ENCODE measurements around the gene RPP14.

Gene RPP14

GRCh38 chr3:58329150-58329921, 23.3 kb downstream of the RPP14 start:
- in situ Hi-C loops (cut with HindIII; ENCODE audit: low sequenced_read_pairs): no loop called here

GRCh38 chr3:58329922-58330413, 23.9 kb downstream of the RPP14 start:
- in situ Hi-C loops (cut with HindIII; ENCODE audit: low sequenced_read_pairs): no loop called here

GRCh38 chr3:58331593-58332152, 25.6 kb downstream of the RPP14 start:
- in situ Hi-C loops (cut with HindIII; ENCODE audit: low sequenced_read_pairs): no loop called here

GRCh38 chr3:58332575-58333188, 26.6 kb downstream of the RPP14 start, which contains the start of gene PXK:
TSS of gene PXK (plus strand) at chr3:58332892. CDS start at chr3:58332989, 97 bp downstream.
- in situ Hi-C loops (cut with HindIII; ENCODE audit: low sequenced_read_pairs): no loop called here

GRCh38 chr3:58333206-58334012, 27.4 kb downstream of the RPP14 start:
- in situ Hi-C loops (cut with HindIII; ENCODE audit: low sequenced_read_pairs): no loop called here

GRCh38 chr3:58334013-58334321, 27.9 kb downstream of the RPP14 start:
- in situ Hi-C loops (cut with HindIII; ENCODE audit: low sequenced_read_pairs): no loop called here

GRCh38 chr3:58334506-58334884, 28.4 kb downstream of the RPP14 start:
- in situ Hi-C loops (cut with HindIII; ENCODE audit: low sequenced_read_pairs): no loop called here

GRCh38 chr3:58335652-58335947, 29.6 kb downstream of the RPP14 start:
- in situ Hi-C loops (cut with HindIII; ENCODE audit: low sequenced_read_pairs): loop anchor here (5.0 kb wide), 1 partner anchor 47 kb away; no protein-coding TSS in a partner anchor

GRCh38 chr3:58336135-58336882, 30.3 kb downstream of the RPP14 start:
- in situ Hi-C loops (cut with HindIII; ENCODE audit: low sequenced_read_pairs): loop anchor here (5.0 kb wide), 1 partner anchor 46 kb away; no protein-coding TSS in a partner anchor

GRCh38 chr3:58337190-58337589, 31.1 kb downstream of the RPP14 start:
- in situ Hi-C loops (cut with HindIII; ENCODE audit: low sequenced_read_pairs): loop anchor here (5.0 kb wide), 1 partner anchor 45 kb away; no protein-coding TSS in a partner anchor

GRCh38 chr3:58339146-58339545, 33.1 kb downstream of the RPP14 start:
- in situ Hi-C loops (cut with HindIII; ENCODE audit: low sequenced_read_pairs): loop anchor here (5.0 kb wide), 1 partner anchor 43 kb away; no protein-coding TSS in a partner anchor

GRCh38 chr3:58340594-58341244, 34.7 kb downstream of the RPP14 start:
- in situ Hi-C loops (cut with HindIII; ENCODE audit: low sequenced_read_pairs): no loop called here

GRCh38 chr3:58341376-58341775, 35.3 kb downstream of the RPP14 start:
- in situ Hi-C loops (cut with HindIII; ENCODE audit: low sequenced_read_pairs): no loop called here

- in situ Hi-C loops (cut with HindIII; ENCODE audit: low sequenced_read_pairs): no loop called here
Observed at GRCh38 chr3:58342676-58343075, 36.6 kb downstream of the RPP14 start.

- in situ Hi-C loops (cut with HindIII; ENCODE audit: low sequenced_read_pairs): no loop called here
Observed at GRCh38 chr3:58345457-58345856, 39.4 kb downstream of the RPP14 start.

- in situ Hi-C loops (cut with HindIII; ENCODE audit: low sequenced_read_pairs): no loop called here
Observed at GRCh38 chr3:58346368-58346767, 40.3 kb downstream of the RPP14 start.

GRCh38 chr3:58347984-58348383, 41.9 kb downstream of the RPP14 start:
- in situ Hi-C loops (cut with HindIII; ENCODE audit: low sequenced_read_pairs): no loop called here

GRCh38 chr3:58349792-58350626, 44.0 kb downstream of the RPP14 start:
- in situ Hi-C loops (cut with HindIII; ENCODE audit: low sequenced_read_pairs): no loop called here

GRCh38 chr3:58350627-58351013, 44.6 kb downstream of the RPP14 start:
- in situ Hi-C loops (cut with HindIII; ENCODE audit: low sequenced_read_pairs): no loop called here
